Nephron (organoid): ENCODE data around the gene SH3YL1.

Experiments used
- H3K27ac Mint-ChIP-seq, 3 experiments: 2 replicates each; pipeline ENCODE4 v1.8.0; 2020; ENCODE audit warnings: mixed read lengths in 3 of 3, mild to moderate bottlenecking in 2 of 3, moderate library complexity in 1 of 3
- H3K27me3 Mint-ChIP-seq: 2 replicates; pipeline ENCODE4 v1.8.0; 2021; ENCODE audit warnings: low read depth, mild to moderate bottlenecking, moderate library complexity, mixed read lengths
- H3K36me3 Mint-ChIP-seq: 2 replicates; pipeline ENCODE4 v1.8.0; 2020; ENCODE audit warnings: low read depth, mixed read lengths
- H3K4me1 Mint-ChIP-seq: 2 replicates; pipeline ENCODE4 v1.8.0; 2020; ENCODE audit warnings: mixed read lengths
- H3K4me3 Mint-ChIP-seq, 3 experiments: 2 replicates each; pipeline ENCODE4 v1.8.0; 2020; ENCODE audit warnings: mild to moderate bottlenecking in 3 of 3, mixed read lengths in 3 of 3, moderate library complexity in 2 of 3
- H3K9me3 Mint-ChIP-seq: 2 replicates; pipeline ENCODE4 v1.8.0; 2020; ENCODE audit warnings: mixed read lengths
- CTCF ChIP-seq, 3 experiments: fragments of 200-600 bp; sonication (generic); IDR thresholded peaks; one replicate each; pipeline ENCODE4 v1.5.0; 2021; ENCODE audit warnings: antibody characterized with exemption in 3 of 3; ENCODE audit not compliant: unreplicated experiment in 3 of 3

Gene SH3YL1

DNA sequence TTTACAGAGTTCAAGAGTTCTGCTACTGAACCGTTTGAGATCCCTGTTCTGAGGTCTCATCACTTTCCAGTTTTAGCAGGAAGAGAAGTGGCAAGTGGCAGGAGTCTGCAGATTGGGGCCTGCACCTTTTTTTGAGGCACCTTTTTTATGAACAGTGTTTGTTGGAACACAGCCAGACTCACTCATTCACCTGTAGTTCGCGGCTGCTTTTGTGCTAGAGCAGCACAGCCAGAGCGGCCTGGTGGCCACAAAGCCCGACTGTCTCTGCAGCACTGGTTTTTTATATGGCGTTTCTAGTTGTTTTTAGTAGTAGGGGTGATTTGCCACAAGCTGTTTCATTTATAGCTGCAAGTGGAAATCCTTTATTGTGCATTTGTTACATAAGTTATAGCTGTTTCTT, 9.5 kb upstream of the SH3YL1 start:
- no peak overlapping the region for H3K4me3 Mint-ChIP-seq
- H3K27ac Mint-ChIP-seq: no peak overlapping the region
- peaks cover 22% of the 10 kb centered on the region for H3K4me1 Mint-ChIP-seq
- no peak for TF ChIP-seq CTCF (IDR thresholded peaks at IDR 0.05; ENCODE audit: unreplicated experiment in 3 of 3)
- H3K36me3 Mint-ChIP-seq: peaks cover 49% of the 10 kb centered on the region
- H3K27me3 Mint-ChIP-seq: no peaks in the 10 kb centered on the region
- no peaks in the 10 kb centered on the region for H3K9me3 Mint-ChIP-seq

GRCh38 chr2:271917-272316, 8.1 kb upstream of the SH3YL1 start:
- H3K4me1 Mint-ChIP-seq: peaks cover 34% of the 10 kb centered on the region
- peaks cover 42% of the 10 kb centered on the region for H3K36me3 Mint-ChIP-seq
- no peak overlapping the region for H3K27ac Mint-ChIP-seq
- no peak for TF ChIP-seq CTCF (IDR thresholded peaks at IDR 0.05; ENCODE audit: unreplicated experiment in 3 of 3)
- no peaks in the 10 kb centered on the region for H3K9me3 Mint-ChIP-seq
- no peak overlapping the region for H3K4me3 Mint-ChIP-seq
- no peaks in the 10 kb centered on the region for H3K27me3 Mint-ChIP-seq

- H3K27me3 Mint-ChIP-seq: no peaks in the 10 kb centered on the region
- peak overlapping the region in 1 of 3 experiments; percentile 4 for H3K4me3 Mint-ChIP-seq
- H3K4me1 Mint-ChIP-seq: peaks cover 41% of the 10 kb centered on the region
- TF ChIP-seq CTCF (IDR thresholded peaks at IDR 0.05; ENCODE audit: unreplicated experiment in 3 of 3): no peak
- H3K9me3 Mint-ChIP-seq: no peaks in the 10 kb centered on the region
- peaks cover 36% of the 10 kb centered on the region for H3K36me3 Mint-ChIP-seq
- no peak overlapping the region for H3K27ac Mint-ChIP-seq
Observed at GRCh38 chr2:270861-271260, 7.0 kb upstream of the SH3YL1 start.

- no peak overlapping the region for H3K27ac Mint-ChIP-seq
- H3K36me3 Mint-ChIP-seq: peaks cover 30% of the 10 kb centered on the region
- H3K9me3 Mint-ChIP-seq: no peaks in the 10 kb centered on the region
- H3K4me3 Mint-ChIP-seq: no peak overlapping the region
- peaks cover 41% of the 10 kb centered on the region for H3K4me1 Mint-ChIP-seq
- TF ChIP-seq CTCF (IDR thresholded peaks at IDR 0.05; ENCODE audit: unreplicated experiment in 3 of 3): no peak
- no peaks in the 10 kb centered on the region for H3K27me3 Mint-ChIP-seq
Observed at GRCh38 chr2:269356-270030, 5.7 kb upstream of the SH3YL1 start.

DNA sequence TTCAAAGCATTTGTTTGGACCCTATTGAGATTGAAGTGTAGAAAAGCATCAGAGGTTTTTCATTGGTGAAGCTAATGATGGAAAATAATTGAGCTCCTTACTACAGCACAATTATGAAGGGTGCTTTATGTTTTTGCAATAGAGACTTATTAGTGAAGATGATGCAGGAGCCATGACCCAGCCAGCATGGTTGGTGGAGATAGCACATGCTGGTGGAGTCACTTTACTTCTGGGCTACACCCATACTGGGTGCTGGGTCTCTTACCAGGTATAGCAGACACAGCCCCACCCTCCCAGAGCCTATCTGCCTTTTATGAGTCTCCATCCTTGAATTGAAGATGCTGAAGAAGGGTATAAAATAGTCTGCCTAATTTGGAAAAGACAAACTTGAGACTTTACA, 4.5 kb upstream of the SH3YL1 start:
- no peak overlapping the region for H3K27ac Mint-ChIP-seq
- H3K4me3 Mint-ChIP-seq: peak overlapping the region in 1 of 3 experiments; percentile 63
- H3K27me3 Mint-ChIP-seq: no peaks in the 10 kb centered on the region
- H3K4me1 Mint-ChIP-seq: peaks cover 41% of the 10 kb centered on the region
- H3K36me3 Mint-ChIP-seq: peaks cover 29% of the 10 kb centered on the region
- no peaks in the 10 kb centered on the region for H3K9me3 Mint-ChIP-seq
- TF ChIP-seq CTCF (IDR thresholded peaks at IDR 0.05; ENCODE audit: unreplicated experiment in 3 of 3): no peak
